H1 (cell line): Measurements from ENCODE around the gene CHPT1. TPM values are rescaled to one million over a fixed set of nuclear protein-coding genes. Genes with fewer than 3 reads are reported as not detected.

ENCODE experiments used
- BCL11A ChIP-seq, 2 experiments: IDR thresholded peaks; one replicate each; pipeline ENCODE4 v1.6.1; 2011; ENCODE audit warnings: low read depth in 2 of 2, low read length in 2 of 2, mild to moderate bottlenecking in 2 of 2
- CREB1 ChIP-seq: IDR thresholded peaks from 2 replicates; pipeline ENCODE4 v1.6.1; 2012; ENCODE audit warnings: inconsistent platforms
- EGR1 ChIP-seq: IDR thresholded peaks from 2 replicates; pipeline ENCODE4 v1.6.1; 2011; ENCODE audit warnings: low read depth, low read length, borderline replicate concordance
- KDM4A ChIP-seq: IDR thresholded peaks from one replicate; pipeline ENCODE4 v1.7.1; 2012; ENCODE audit warnings: low read depth, mild to moderate bottlenecking, moderate library complexity, low read length, inconsistent platforms; ENCODE audit not compliant: severe bottlenecking
- POLR2AphosphoS5 ChIP-seq: IDR thresholded peaks from 2 replicates; pipeline ENCODE4 v1.6.1; 2011; ENCODE audit warnings: low read depth, low read length
- SIN3A ChIP-seq, 2 experiments: IDR thresholded peaks in 1 of 2; conservative IDR thresholded peaks in 1 of 2; 2 replicates each; pipeline ENCODE4 v1.6.1; 2011 to 2012; ENCODE audit warnings: low read length in 2 of 2, improper control_type of control experiment in 1 of 2, low read depth in 1 of 2, mild to moderate bottlenecking in 1 of 2
- SUZ12 ChIP-seq: fragments of 200-600 bp; sonication (generic); IDR thresholded peaks from 2 replicates; pipeline ENCODE4 v1.6.1; 2012; ENCODE audit warnings: mild to moderate bottlenecking, inconsistent platforms, low read length, moderate library complexity, mixed read lengths
- TAF7 ChIP-seq: optimal IDR thresholded peaks from 2 replicates; pipeline ENCODE3; 2011; ENCODE audit warnings: low read depth, mild to moderate bottlenecking, inconsistent platforms, low read length, moderate library complexity, borderline replicate concordance
- polyA plus RNA-seq, 7 experiments: library from polyadenylated mRNA; depleted of rRNA in 3 of 7; stranded (reverse) in 5 of 7; unstranded in 2 of 7; fragments of >200 nt in 5 of 7; fragments of 200-250 nt in 2 of 7; gene quantifications; 1 replicate in 5 of 7; 2 replicates in 1 of 7; 4 replicates in 1 of 7; pipeline versions ENCODE4 v1.2.1 to v1.2.3, GENCODE V29; 2011 to 2013; ENCODE audit warnings: missing spikeins in 2 of 7, mixed read lengths in 2 of 7
- total RNA-seq: library from RNA; stranded (reverse); fragmentation: NEBNext Ultra II Directional; extraction: Animal tissue kit (Norgen Biotek cat#: 25700); gene quantifications from 2 replicates; pipeline ENCODE4 v1.2.1, GENCODE V29; 2021
- TF ChIP-seq, protein P1 (sequence below): fragments of 300-600 bp; sonication (generic); IDR thresholded peaks from 2 replicates; pipeline ENCODE4 v1.7.1; 2012; ENCODE audit warnings: low read length, moderate library complexity, mild to moderate bottlenecking, inconsistent platforms; ENCODE audit not compliant: insufficient replicate concordance
- TF ChIP-seq, protein P2 (sequence below): IDR thresholded peaks from 2 replicates; pipeline ENCODE4 v1.6.1; 2012; ENCODE audit warnings: inconsistent platforms

Gene CHPT1
- total and polyA plus RNA-seq, 2 of the 8 experiments (the other 6 are each of a cell fraction or from before 2014, with no cell fraction given) = 13.3 to 22.5 TPM

DNA sequence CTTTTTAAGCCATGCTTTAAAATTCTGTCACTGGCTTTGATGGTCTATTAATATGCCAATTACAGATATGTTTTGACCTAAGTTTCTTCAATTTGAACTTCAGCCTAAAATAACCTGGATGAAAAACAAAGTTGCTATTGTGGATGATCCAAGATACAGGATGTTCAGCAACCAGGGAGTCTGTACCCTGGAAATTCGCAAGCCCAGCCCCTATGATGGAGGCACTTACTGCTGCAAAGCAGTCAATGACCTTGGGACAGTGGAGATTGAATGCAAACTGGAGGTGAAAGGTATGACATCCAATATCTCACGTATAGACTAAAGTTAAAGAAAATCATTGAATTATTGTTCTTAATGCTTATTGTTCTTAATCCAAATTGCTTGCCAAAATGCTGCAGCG is 17.2 kb upstream of the CHPT1 start (continued):
- TF ChIP-seq, protein P1, sequence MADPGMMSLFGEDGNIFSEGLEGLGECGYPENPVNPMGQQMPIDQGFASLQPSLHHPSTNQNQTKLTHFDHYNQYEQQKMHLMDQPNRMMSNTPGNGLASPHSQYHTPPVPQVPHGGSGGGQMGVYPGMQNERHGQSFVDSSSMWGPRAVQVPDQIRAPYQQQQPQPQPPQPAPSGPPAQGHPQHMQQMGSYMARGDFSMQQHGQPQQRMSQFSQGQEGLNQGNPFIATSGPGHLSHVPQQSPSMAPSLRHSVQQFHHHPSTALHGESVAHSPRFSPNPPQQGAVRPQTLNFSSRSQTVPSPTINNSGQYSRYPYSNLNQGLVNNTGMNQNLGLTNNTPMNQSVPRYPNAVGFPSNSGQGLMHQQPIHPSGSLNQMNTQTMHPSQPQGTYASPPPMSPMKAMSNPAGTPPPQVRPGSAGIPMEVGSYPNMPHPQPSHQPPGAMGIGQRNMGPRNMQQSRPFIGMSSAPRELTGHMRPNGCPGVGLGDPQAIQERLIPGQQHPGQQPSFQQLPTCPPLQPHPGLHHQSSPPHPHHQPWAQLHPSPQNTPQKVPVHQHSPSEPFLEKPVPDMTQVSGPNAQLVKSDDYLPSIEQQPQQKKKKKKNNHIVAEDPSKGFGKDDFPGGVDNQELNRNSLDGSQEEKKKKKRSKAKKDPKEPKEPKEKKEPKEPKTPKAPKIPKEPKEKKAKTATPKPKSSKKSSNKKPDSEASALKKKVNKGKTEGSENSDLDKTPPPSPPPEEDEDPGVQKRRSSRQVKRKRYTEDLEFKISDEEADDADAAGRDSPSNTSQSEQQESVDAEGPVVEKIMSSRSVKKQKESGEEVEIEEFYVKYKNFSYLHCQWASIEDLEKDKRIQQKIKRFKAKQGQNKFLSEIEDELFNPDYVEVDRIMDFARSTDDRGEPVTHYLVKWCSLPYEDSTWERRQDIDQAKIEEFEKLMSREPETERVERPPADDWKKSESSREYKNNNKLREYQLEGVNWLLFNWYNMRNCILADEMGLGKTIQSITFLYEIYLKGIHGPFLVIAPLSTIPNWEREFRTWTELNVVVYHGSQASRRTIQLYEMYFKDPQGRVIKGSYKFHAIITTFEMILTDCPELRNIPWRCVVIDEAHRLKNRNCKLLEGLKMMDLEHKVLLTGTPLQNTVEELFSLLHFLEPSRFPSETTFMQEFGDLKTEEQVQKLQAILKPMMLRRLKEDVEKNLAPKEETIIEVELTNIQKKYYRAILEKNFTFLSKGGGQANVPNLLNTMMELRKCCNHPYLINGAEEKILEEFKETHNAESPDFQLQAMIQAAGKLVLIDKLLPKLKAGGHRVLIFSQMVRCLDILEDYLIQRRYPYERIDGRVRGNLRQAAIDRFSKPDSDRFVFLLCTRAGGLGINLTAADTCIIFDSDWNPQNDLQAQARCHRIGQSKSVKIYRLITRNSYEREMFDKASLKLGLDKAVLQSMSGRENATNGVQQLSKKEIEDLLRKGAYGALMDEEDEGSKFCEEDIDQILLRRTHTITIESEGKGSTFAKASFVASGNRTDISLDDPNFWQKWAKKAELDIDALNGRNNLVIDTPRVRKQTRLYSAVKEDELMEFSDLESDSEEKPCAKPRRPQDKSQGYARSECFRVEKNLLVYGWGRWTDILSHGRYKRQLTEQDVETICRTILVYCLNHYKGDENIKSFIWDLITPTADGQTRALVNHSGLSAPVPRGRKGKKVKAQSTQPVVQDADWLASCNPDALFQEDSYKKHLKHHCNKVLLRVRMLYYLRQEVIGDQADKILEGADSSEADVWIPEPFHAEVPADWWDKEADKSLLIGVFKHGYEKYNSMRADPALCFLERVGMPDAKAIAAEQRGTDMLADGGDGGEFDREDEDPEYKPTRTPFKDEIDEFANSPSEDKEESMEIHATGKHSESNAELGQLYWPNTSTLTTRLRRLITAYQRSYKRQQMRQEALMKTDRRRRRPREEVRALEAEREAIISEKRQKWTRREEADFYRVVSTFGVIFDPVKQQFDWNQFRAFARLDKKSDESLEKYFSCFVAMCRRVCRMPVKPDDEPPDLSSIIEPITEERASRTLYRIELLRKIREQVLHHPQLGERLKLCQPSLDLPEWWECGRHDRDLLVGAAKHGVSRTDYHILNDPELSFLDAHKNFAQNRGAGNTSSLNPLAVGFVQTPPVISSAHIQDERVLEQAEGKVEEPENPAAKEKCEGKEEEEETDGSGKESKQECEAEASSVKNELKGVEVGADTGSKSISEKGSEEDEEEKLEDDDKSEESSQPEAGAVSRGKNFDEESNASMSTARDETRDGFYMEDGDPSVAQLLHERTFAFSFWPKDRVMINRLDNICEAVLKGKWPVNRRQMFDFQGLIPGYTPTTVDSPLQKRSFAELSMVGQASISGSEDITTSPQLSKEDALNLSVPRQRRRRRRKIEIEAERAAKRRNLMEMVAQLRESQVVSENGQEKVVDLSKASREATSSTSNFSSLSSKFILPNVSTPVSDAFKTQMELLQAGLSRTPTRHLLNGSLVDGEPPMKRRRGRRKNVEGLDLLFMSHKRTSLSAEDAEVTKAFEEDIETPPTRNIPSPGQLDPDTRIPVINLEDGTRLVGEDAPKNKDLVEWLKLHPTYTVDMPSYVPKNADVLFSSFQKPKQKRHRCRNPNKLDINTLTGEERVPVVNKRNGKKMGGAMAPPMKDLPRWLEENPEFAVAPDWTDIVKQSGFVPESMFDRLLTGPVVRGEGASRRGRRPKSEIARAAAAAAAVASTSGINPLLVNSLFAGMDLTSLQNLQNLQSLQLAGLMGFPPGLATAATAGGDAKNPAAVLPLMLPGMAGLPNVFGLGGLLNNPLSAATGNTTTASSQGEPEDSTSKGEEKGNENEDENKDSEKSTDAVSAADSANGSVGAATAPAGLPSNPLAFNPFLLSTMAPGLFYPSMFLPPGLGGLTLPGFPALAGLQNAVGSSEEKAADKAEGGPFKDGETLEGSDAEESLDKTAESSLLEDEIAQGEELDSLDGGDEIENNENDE = no peak
- TF ChIP-seq EGR1 (no peak), TAF7 (no peak), POLR2AphosphoS5 (no peak), KDM4A (no peak), BCL11A (IDR thresholded peaks at IDR 0.05; ENCODE audit: low read depth in 2 of 2, low read length in 2 of 2) (no peak), SUZ12 (no peak), CREB1 (no peak), SIN3A (conservative IDR thresholded peaks at IDR 0.05 in 1 of 2, IDR thresholded peaks at IDR 0.05 in 1 of 2; ENCODE audit: low read depth in 1 of 2, low read length in 2 of 2) (no peak)
- TF ChIP-seq, protein P2, sequence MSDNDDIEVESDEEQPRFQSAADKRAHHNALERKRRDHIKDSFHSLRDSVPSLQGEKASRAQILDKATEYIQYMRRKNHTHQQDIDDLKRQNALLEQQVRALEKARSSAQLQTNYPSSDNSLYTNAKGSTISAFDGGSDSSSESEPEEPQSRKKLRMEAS = no peak
